OCI-LY3 (cell line): Measurements from ENCODE around the gene ALKBH7.
A peak's percentile ranks its signal among the peaks of the same experiment; 100 is the strongest.

Experiments
- H2AFZ ChIP-seq: fragments of 200-600, 300-600 bp; shearing (Covaris generic); 2 replicates; pipeline ENCODE4 v1.6.0; 2014; ENCODE audit warnings: antibody characterized with exemption, low read depth, low read length
- H3K27ac ChIP-seq: fragments of 200-600, 300-600 bp; sonication (generic); 2 replicates; pipeline ENCODE4 v1.5.1; 2014; ENCODE audit warnings: mild to moderate bottlenecking, low read length, moderate library complexity, mixed read lengths
- H3K27me3 ChIP-seq: fragments of 200-600, 300-600 bp; sonication (generic); 2 replicates; pipeline ENCODE4 v1.6.1; 2014; ENCODE audit warnings: low read depth, low read length, mixed read lengths
- H3K36me3 ChIP-seq: fragments of 200-600, 300-600 bp; sonication (generic); replicated peaks from 2 replicates; pipeline ENCODE3; 2014; ENCODE audit warnings: low read depth, low read length, mixed read lengths
- H3K4me1 ChIP-seq: fragments of 300-600, 200-600 bp; sonication (generic); 2 replicates; pipeline ENCODE4 v1.6.1; 2014; ENCODE audit warnings: low read length, mixed read lengths
- H3K4me2 ChIP-seq: fragments of 200-600, 300-600 bp; sonication (generic); 2 replicates; pipeline ENCODE4 v1.6.1; 2014; ENCODE audit warnings: low read length, mixed read lengths
- H3K4me3 ChIP-seq: fragments of 300-600, 200-600 bp; sonication (generic); 2 replicates; pipeline ENCODE4 v1.5.1; 2014; ENCODE audit warnings: antibody characterized with exemption, mild to moderate bottlenecking, low read length, moderate library complexity
- H3K79me2 ChIP-seq: fragments of 300-600, 200-600 bp; shearing (Covaris generic); 2 replicates; pipeline ENCODE4 v1.6.1; 2014; ENCODE audit warnings: mild to moderate bottlenecking, low read length, mixed read lengths
- H3K9ac ChIP-seq: fragments of 300-600, 200-600 bp; shearing (Covaris generic); 2 replicates; pipeline ENCODE4 v1.6.0; 2014; ENCODE audit warnings: mild to moderate bottlenecking, low read length, moderate library complexity
- H3K9me3 ChIP-seq: fragments of 200-600, 300-600 bp; shearing (Covaris generic); 2 replicates; pipeline ENCODE4 v1.6.1; 2014; ENCODE audit warnings: low read length, mixed read lengths; ENCODE audit not compliant: insufficient read depth
- H4K20me1 ChIP-seq: fragments of 200-600, 300-600 bp; sonication (generic); 2 replicates; pipeline ENCODE4 v1.6.1; 2016; ENCODE audit warnings: low read length, mixed read lengths; ENCODE audit not compliant: insufficient read depth
- EZH2phosphoT487 ChIP-seq: fragments of 200-600 bp; shearing (Covaris generic); IDR thresholded peaks from 2 replicates; pipeline ENCODE4 v1.6.1; 2018; ENCODE audit warnings: antibody characterized with exemption, mixed run types, low read depth
- TF ChIP-seq, protein P1 (sequence below): fragments of 200-600, 300-600 bp; sonication (generic); IDR thresholded peaks from 2 replicates; pipeline ENCODE4 v1.5.1; 2014; ENCODE audit warnings: antibody characterized with exemption, low read length, low read depth

The ALKBH7 gene

DNA sequence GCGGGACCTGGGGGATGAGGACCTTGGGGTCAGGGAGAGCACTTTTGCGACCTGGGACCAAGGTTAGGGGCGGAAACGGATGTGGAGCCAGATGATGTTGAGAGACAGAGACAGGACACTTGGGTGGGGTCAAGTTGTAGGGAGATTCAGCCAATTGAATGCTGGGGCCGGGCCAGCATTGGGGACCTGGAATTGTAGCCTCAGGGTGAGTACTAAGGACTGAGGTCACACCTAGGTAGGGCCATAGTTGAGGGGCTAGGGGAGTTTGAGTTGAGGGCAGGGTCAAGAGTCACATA is 1.2 kb downstream of the ALKBH7 start:
- peak overlapping the region; percentile 81 for H3K4me3 ChIP-seq
- peak overlapping the region; percentile 10 for H3K27ac ChIP-seq
- TF ChIP-seq, protein P1, sequence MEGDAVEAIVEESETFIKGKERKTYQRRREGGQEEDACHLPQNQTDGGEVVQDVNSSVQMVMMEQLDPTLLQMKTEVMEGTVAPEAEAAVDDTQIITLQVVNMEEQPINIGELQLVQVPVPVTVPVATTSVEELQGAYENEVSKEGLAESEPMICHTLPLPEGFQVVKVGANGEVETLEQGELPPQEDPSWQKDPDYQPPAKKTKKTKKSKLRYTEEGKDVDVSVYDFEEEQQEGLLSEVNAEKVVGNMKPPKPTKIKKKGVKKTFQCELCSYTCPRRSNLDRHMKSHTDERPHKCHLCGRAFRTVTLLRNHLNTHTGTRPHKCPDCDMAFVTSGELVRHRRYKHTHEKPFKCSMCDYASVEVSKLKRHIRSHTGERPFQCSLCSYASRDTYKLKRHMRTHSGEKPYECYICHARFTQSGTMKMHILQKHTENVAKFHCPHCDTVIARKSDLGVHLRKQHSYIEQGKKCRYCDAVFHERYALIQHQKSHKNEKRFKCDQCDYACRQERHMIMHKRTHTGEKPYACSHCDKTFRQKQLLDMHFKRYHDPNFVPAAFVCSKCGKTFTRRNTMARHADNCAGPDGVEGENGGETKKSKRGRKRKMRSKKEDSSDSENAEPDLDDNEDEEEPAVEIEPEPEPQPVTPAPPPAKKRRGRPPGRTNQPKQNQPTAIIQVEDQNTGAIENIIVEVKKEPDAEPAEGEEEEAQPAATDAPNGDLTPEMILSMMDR, result no peak
- no peak for TF ChIP-seq EZH2phosphoT487
- H3K4me1 ChIP-seq, result peaks cover 9% of the 10 kb centered on the region
- no peaks in the 10 kb centered on the region for H3K9me3 ChIP-seq
- peak overlapping the region; percentile 58 for H3K9ac ChIP-seq
- peaks cover 7% of the 10 kb centered on the region for H3K36me3 ChIP-seq
- H3K79me2 ChIP-seq, result no peaks in the 10 kb centered on the region
- H4K20me1 ChIP-seq, result no peaks in the 10 kb centered on the region
- H2AFZ ChIP-seq, result no peak overlapping the region
- H3K27me3 ChIP-seq, result no peaks in the 10 kb centered on the region
- H3K4me2 ChIP-seq, result peak overlapping the region; percentile 91

DNA sequence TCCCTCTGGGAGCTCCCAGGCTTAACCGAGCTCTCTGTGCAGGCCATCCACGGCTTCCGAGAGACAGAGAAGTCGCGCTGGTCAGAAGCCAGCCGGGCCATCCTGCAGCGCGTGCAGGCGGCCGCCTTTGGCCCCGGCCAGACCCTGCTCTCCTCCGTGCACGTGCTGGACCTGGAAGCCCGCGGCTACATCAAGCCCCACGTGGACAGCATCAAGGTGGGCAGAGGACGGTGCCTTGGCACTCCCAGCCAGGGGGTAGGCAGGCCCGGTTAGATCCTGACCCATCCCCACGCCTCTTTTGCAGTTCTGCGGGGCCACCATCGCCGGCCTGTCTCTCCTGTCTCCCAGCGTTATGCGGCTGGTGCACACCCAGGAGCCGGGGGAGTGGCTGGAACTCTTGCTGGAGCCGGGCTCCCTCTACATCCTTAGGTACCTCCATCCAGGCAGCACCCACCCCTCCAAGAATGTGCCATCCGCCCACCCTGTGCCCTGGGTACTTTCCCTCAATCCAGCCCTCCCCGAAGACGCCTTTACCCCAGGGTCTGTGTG is 1.6 kb downstream of the ALKBH7 start:
- Histone ChIP-seq H3K9ac (peak overlapping the region; percentile 58; the same call in 1 of the 2 replicates), H3K79me2 (no peaks in the 10 kb centered on the region), H3K9me3 (no peaks in the 10 kb centered on the region), H2AFZ (no peak overlapping the region), H3K4me2 (peak overlapping the region; percentile 91), H3K27ac (no peak overlapping the region), H3K36me3 (peaks cover 8% of the 10 kb centered on the region), H4K20me1 (no peaks in the 10 kb centered on the region), H3K4me3 (peak overlapping the region; percentile 81), H3K4me1 (peaks cover 9% of the 10 kb centered on the region), H3K27me3 (no peaks in the 10 kb centered on the region)
- TF ChIP-seq, protein P1, result no peak
- TF ChIP-seq EZH2phosphoT487, result no peak

DNA sequence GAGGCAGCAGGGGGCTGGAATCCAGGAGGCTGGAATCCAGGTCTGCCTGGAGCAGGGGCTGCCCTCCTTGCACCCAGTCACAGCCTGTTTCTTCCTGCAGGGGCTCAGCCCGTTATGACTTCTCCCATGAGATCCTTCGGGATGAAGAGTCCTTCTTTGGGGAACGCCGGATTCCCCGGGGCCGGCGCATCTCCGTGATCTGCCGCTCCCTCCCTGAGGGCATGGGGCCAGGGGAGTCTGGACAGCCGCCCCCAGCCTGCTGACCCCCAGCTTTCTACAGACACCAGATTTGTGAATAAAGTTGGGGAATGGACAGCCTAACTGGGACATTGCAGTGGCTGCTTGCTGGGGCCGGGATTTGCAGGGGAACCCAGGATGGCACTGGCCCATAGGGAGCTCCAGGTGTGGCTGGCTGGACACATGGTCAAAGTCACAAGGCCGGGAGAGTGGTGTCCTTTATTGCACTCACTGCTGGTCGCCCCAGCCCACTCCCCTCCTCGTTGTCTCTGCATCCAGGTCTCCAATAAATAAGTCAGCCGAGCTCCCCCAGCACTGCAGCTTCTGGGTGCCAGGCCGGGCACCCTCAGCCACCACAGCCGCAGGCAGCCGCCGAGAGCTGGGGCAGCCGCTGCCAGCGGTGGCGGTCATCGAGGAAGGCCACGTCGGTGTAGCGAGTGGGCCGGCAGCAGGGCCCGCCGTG is 2.3 kb downstream of the ALKBH7 start:
- Histone ChIP-seq H3K9ac (no peak overlapping the region), H2AFZ (no peak overlapping the region), H3K27me3 (no peaks in the 10 kb centered on the region), H4K20me1 (no peaks in the 10 kb centered on the region), H3K27ac (no peak overlapping the region), H3K4me1 (peaks cover 9% of the 10 kb centered on the region), H3K79me2 (no peaks in the 10 kb centered on the region), H3K4me3 (no peak overlapping the region), H3K4me2 (no peak overlapping the region), H3K36me3 (peaks cover 14% of the 10 kb centered on the region), H3K9me3 (peaks cover under 1% of the 10 kb centered on the region; the same call in 1 of the 2 replicates)
- TF ChIP-seq, protein P1, result no peak
- no peak for TF ChIP-seq EZH2phosphoT487

DNA sequence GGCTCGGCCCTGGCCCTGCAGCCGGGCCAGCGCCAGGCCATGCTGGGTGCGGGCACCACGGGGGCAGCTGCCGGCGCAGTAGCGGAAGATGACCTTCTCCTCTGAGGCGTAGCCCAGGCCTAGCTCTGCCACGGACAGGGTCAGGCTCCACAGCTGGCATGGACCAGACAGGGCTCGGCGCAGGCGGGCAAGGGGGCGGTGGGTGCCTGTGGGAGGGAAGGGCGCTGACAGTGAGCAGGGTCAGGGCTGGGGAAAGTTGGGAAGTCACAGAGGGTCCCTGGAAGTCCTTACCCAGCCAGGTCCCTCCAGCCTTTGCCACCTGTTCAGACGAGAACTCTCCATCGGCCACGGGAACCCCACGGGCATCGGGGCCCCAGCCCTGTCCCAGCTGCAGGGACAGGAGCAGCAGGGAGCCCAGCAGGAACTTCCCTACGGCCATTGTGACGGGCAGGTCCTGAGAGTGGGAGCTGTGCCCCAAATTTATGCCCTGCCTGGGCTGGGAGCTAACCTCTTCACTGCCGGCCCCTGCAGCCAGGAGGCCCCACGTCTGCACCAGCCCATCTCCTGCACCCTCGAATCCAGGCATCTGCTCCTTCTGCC is 2.9 kb downstream of the ALKBH7 start, which contains the start of gene PSPN:
Gene PSPN, minus strand, starts transcription at position 523 of the 600 bp plus-strand sequence. Its CDS starts 84 bp downstream, at position 439.
- peaks cover 7% of the 10 kb centered on the region; the same call in 1 of the 2 replicates for H3K9me3 ChIP-seq
- H3K27ac ChIP-seq, result no peak within 1 kb of the TSS
- H3K4me3 ChIP-seq, result no peak within 1 kb of the TSS
- H4K20me1 ChIP-seq, result no peaks in the 10 kb centered on the region
- TF ChIP-seq, protein P1, result no peak
- no peak for TF ChIP-seq EZH2phosphoT487
- no peaks in the 10 kb centered on the region for H3K27me3 ChIP-seq
- no peak within 1 kb of the TSS for H2AFZ ChIP-seq
- no peak within 1 kb of the TSS for H3K4me2 ChIP-seq
- H3K79me2 ChIP-seq, result no peaks in the 10 kb centered on the region
- peaks cover 9% of the 10 kb centered on the region for H3K4me1 ChIP-seq
- no peak within 1 kb of the TSS for H3K9ac ChIP-seq
- peaks cover 21% of the 10 kb centered on the region for H3K36me3 ChIP-seq
